ENCODE results near the gene TRABD2B.

Gene TRABD2B

GRCh38 chr1:47797575-47797974 lies 199.6 kb downstream of the TRABD2B start:
- TF ChIP-seq EGR1 (IDR thresholded peaks at IDR 0.05) (no peak), YY1 (IDR thresholded peaks at IDR 0.05; ENCODE audit: low read depth) (no peak), RAD21 (IDR thresholded peaks at IDR 0.05; ENCODE audit: low read depth) (no peak), ZBTB7A (IDR thresholded peaks at IDR 0.05; ENCODE audit: low read depth) (no peak), CREB1 (IDR thresholded peaks at IDR 0.05; ENCODE audit: low read depth) (no peak), TAF1 (IDR thresholded peaks at IDR 0.05; ENCODE audit: low read depth) (no peak), CEBPB (IDR thresholded peaks at IDR 0.05) (no peak), TEAD4 (IDR thresholded peaks at IDR 0.05) (no peak), MAX (IDR thresholded peaks at IDR 0.05) (no peak), TCF12 (IDR thresholded peaks at IDR 0.05; ENCODE audit: low read depth) (no peak), FOXM1 (IDR thresholded peaks at IDR 0.05; ENCODE audit: borderline replicate concordance, low read depth) (no peak), NFIC (IDR thresholded peaks at IDR 0.05) (no peak), EP300 (IDR thresholded peaks at IDR 0.05; ENCODE audit: borderline replicate concordance) (no peak)
- TF ChIP-seq, protein P1, sequence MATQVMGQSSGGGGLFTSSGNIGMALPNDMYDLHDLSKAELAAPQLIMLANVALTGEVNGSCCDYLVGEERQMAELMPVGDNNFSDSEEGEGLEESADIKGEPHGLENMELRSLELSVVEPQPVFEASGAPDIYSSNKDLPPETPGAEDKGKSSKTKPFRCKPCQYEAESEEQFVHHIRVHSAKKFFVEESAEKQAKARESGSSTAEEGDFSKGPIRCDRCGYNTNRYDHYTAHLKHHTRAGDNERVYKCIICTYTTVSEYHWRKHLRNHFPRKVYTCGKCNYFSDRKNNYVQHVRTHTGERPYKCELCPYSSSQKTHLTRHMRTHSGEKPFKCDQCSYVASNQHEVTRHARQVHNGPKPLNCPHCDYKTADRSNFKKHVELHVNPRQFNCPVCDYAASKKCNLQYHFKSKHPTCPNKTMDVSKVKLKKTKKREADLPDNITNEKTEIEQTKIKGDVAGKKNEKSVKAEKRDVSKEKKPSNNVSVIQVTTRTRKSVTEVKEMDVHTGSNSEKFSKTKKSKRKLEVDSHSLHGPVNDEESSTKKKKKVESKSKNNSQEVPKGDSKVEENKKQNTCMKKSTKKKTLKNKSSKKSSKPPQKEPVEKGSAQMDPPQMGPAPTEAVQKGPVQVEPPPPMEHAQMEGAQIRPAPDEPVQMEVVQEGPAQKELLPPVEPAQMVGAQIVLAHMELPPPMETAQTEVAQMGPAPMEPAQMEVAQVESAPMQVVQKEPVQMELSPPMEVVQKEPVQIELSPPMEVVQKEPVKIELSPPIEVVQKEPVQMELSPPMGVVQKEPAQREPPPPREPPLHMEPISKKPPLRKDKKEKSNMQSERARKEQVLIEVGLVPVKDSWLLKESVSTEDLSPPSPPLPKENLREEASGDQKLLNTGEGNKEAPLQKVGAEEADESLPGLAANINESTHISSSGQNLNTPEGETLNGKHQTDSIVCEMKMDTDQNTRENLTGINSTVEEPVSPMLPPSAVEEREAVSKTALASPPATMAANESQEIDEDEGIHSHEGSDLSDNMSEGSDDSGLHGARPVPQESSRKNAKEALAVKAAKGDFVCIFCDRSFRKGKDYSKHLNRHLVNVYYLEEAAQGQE (IDR thresholded peaks at IDR 0.05; ENCODE audit: low read depth): no peak
- TF ChIP-seq, protein P2, sequence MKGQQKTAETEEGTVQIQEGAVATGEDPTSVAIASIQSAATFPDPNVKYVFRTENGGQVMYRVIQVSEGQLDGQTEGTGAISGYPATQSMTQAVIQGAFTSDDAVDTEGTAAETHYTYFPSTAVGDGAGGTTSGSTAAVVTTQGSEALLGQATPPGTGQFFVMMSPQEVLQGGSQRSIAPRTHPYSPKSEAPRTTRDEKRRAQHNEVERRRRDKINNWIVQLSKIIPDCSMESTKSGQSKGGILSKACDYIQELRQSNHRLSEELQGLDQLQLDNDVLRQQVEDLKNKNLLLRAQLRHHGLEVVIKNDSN (IDR thresholded peaks at IDR 0.05): no peak

DNA sequence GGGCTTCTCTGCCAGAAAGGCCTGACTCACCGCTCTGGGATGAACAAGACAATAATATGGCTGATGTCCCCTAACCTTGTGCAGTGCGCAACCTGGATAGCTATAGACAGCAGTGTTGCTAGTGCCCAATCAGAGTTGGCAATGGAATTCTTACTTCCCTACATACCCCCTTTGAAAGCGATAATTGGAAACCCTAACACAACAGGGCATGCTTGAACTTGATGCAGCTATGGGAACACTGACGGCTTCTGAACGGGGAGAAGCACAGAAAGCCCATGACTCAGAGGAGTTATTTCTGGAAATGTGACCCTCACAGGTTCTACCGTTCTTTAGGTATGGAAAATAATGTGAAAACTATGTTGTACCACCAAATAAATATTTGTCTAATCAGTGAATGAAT lies 200.6 kb downstream of the TRABD2B start:
- TF ChIP-seq YY1 (IDR thresholded peaks at IDR 0.05; ENCODE audit: low read depth): no peak
- TF ChIP-seq ZBTB7A (IDR thresholded peaks at IDR 0.05; ENCODE audit: low read depth): no peak
- TF ChIP-seq TCF12 (IDR thresholded peaks at IDR 0.05; ENCODE audit: low read depth): no peak
- no peak for TF ChIP-seq CEBPB (IDR thresholded peaks at IDR 0.05)
- no peak for TF ChIP-seq TEAD4 (IDR thresholded peaks at IDR 0.05)
- no peak for TF ChIP-seq EP300 (IDR thresholded peaks at IDR 0.05; ENCODE audit: borderline replicate concordance)
- TF ChIP-seq FOXM1 (IDR thresholded peaks at IDR 0.05; ENCODE audit: borderline replicate concordance, low read depth): no peak
- no peak for TF ChIP-seq NFIC (IDR thresholded peaks at IDR 0.05)
- no peak for TF ChIP-seq EGR1 (IDR thresholded peaks at IDR 0.05)
- no peak for TF ChIP-seq CREB1 (IDR thresholded peaks at IDR 0.05; ENCODE audit: low read depth)

- TF ChIP-seq, protein P1 (IDR thresholded peaks at IDR 0.05; ENCODE audit: low read depth): no peak
- TF ChIP-seq, protein P2 (IDR thresholded peaks at IDR 0.05): no peak
- TF ChIP-seq TAF1 (IDR thresholded peaks at IDR 0.05; ENCODE audit: low read depth) (no peak), YY1 (IDR thresholded peaks at IDR 0.05; ENCODE audit: low read depth) (no peak), EGR1 (IDR thresholded peaks at IDR 0.05) (no peak), EP300 (IDR thresholded peaks at IDR 0.05; ENCODE audit: borderline replicate concordance) (no peak)
Observed at GRCh38 chr1:47795102-47795501, 202.1 kb downstream of the TRABD2B start.

GRCh38 chr1:47794530-47794929 lies 202.7 kb downstream of the TRABD2B start:
- TF ChIP-seq FOXM1 (IDR thresholded peaks at IDR 0.05; ENCODE audit: borderline replicate concordance, low read depth): no peak
- TF ChIP-seq ZBTB7A (IDR thresholded peaks at IDR 0.05; ENCODE audit: low read depth): no peak
- TF ChIP-seq, protein P2 (IDR thresholded peaks at IDR 0.05): no peak
- no peak for TF ChIP-seq CREB1 (IDR thresholded peaks at IDR 0.05; ENCODE audit: low read depth)
- no peak for TF ChIP-seq YY1 (IDR thresholded peaks at IDR 0.05; ENCODE audit: low read depth)
- TF ChIP-seq TEAD4 (IDR thresholded peaks at IDR 0.05): no peak
- TF ChIP-seq TCF12 (IDR thresholded peaks at IDR 0.05; ENCODE audit: low read depth): no peak
- TF ChIP-seq RAD21 (IDR thresholded peaks at IDR 0.05; ENCODE audit: low read depth): no peak
- TF ChIP-seq TAF1 (IDR thresholded peaks at IDR 0.05; ENCODE audit: low read depth): no peak
- TF ChIP-seq MAX (IDR thresholded peaks at IDR 0.05): no peak
- TF ChIP-seq, protein P1 (IDR thresholded peaks at IDR 0.05; ENCODE audit: low read depth): no peak
- TF ChIP-seq EGR1 (IDR thresholded peaks at IDR 0.05): no peak
- no peak for TF ChIP-seq NFIC (IDR thresholded peaks at IDR 0.05)
- no peak for TF ChIP-seq EP300 (IDR thresholded peaks at IDR 0.05; ENCODE audit: borderline replicate concordance)
- TF ChIP-seq CEBPB (IDR thresholded peaks at IDR 0.05): no peak
